ENCODE measurements around the gene ATP5PB. TPM values are rescaled to one million over a fixed set of nuclear protein-coding genes. Genes with fewer than 3 reads are reported as not detected.

ATP5PB gene
- total RNA-seq, 1 donor, result 203 TPM

- Histone ChIP-seq H3K36me3 (ENCODE audit: insufficient read depth, low read length) (no peaks in the 10 kb centered on the region), H4K20me1 (ENCODE audit: insufficient read depth, low read length) (no peaks in the 10 kb centered on the region), H3K27me3 (ENCODE audit: insufficient read depth, low read length) (no peaks in the 10 kb centered on the region), H2AFZ (ENCODE audit: low read length) (no peak overlapping the region), H3K4me3 (ENCODE audit: insufficient read depth, low read length) (no peak overlapping the region), H3K27ac (ENCODE audit: low read depth, low read length) (no peak overlapping the region), H3K4me2 (ENCODE audit: insufficient read depth, low read length) (no peak overlapping the region), H3K4me1 (ENCODE audit: insufficient read depth, low read length) (peaks cover 6% of the 10 kb centered on the region), H3K79me2 (ENCODE audit: insufficient read depth, low read length) (no peaks in the 10 kb centered on the region), H3K9me3 (ENCODE audit: low read depth, low read length) (no peaks in the 10 kb centered on the region)
- no peak for DNase-seq (ENCODE audit: insufficient read length, low spot score, missing footprints)
- no peak for TF ChIP-seq CTCF (IDR thresholded peaks at IDR 0.05; ENCODE audit: extremely low read depth, low read depth, low read length)
Measured at GRCh38 chr1:111483166-111483565, 33.9 kb downstream of the ATP5PB start.

- Histone ChIP-seq H4K20me1 (ENCODE audit: insufficient read depth, low read length) (no peaks in the 10 kb centered on the region), H3K27me3 (ENCODE audit: insufficient read depth, low read length) (no peaks in the 10 kb centered on the region), H2AFZ (ENCODE audit: low read length) (no peak overlapping the region), H3K4me3 (ENCODE audit: insufficient read depth, low read length) (no peak overlapping the region), H3K27ac (ENCODE audit: low read depth, low read length) (no peak overlapping the region), H3K9me3 (ENCODE audit: low read depth, low read length) (no peaks in the 10 kb centered on the region), H3K36me3 (ENCODE audit: insufficient read depth, low read length) (no peaks in the 10 kb centered on the region), H3K4me2 (ENCODE audit: insufficient read depth, low read length) (no peak overlapping the region), H3K79me2 (ENCODE audit: insufficient read depth, low read length) (no peaks in the 10 kb centered on the region), H3K4me1 (ENCODE audit: insufficient read depth, low read length) (peaks cover 6% of the 10 kb centered on the region)
- no peak for TF ChIP-seq CTCF (IDR thresholded peaks at IDR 0.05; ENCODE audit: extremely low read depth, low read depth, low read length)
- DNase-seq (ENCODE audit: insufficient read length, low spot score, missing footprints), result no peak
Measured at GRCh38 chr1:111483876-111484275, 34.6 kb downstream of the ATP5PB start.

GRCh38 chr1:111484391-111485026 is 35.2 kb downstream of the ATP5PB start:
- peaks cover 6% of the 10 kb centered on the region for H3K4me1 ChIP-seq (ENCODE audit: insufficient read depth, low read length)
- H3K9me3 ChIP-seq (ENCODE audit: low read depth, low read length), result no peaks in the 10 kb centered on the region
- H2AFZ ChIP-seq (ENCODE audit: low read length), result no peak overlapping the region
- H3K27me3 ChIP-seq (ENCODE audit: insufficient read depth, low read length), result no peaks in the 10 kb centered on the region
- no peak overlapping the region for H3K4me3 ChIP-seq (ENCODE audit: insufficient read depth, low read length)
- TF ChIP-seq CTCF (IDR thresholded peaks at IDR 0.05; ENCODE audit: extremely low read depth, low read depth, low read length), result no peak
- no peaks in the 10 kb centered on the region for H4K20me1 ChIP-seq (ENCODE audit: insufficient read depth, low read length)
- no peaks in the 10 kb centered on the region for H3K36me3 ChIP-seq (ENCODE audit: insufficient read depth, low read length)
- no peak overlapping the region for H3K4me2 ChIP-seq (ENCODE audit: insufficient read depth, low read length)
- H3K27ac ChIP-seq (ENCODE audit: low read depth, low read length), result no peak overlapping the region
- H3K79me2 ChIP-seq (ENCODE audit: insufficient read depth, low read length), result no peaks in the 10 kb centered on the region
- no peak for DNase-seq (ENCODE audit: insufficient read length, low spot score, missing footprints)

- Histone ChIP-seq H3K27me3 (ENCODE audit: insufficient read depth, low read length) (no peaks in the 10 kb centered on the region), H3K36me3 (ENCODE audit: insufficient read depth, low read length) (no peaks in the 10 kb centered on the region)
- TF ChIP-seq CTCF (IDR thresholded peaks at IDR 0.05; ENCODE audit: extremely low read depth, low read depth, low read length), result no peak
Measured at GRCh38 chr1:111486431-111486830, 37.2 kb downstream of the ATP5PB start.

More at GRCh38 chr1:111486431-111486830, 37.2 kb downstream of the ATP5PB start:
- Histone ChIP-seq H3K79me2 (ENCODE audit: insufficient read depth, low read length) (no peaks in the 10 kb centered on the region), H3K27ac (ENCODE audit: low read depth, low read length) (no peak overlapping the region), H3K9me3 (ENCODE audit: low read depth, low read length) (no peaks in the 10 kb centered on the region), H2AFZ (ENCODE audit: low read length) (no peak overlapping the region), H3K4me1 (ENCODE audit: insufficient read depth, low read length) (peaks cover 6% of the 10 kb centered on the region), H3K4me2 (ENCODE audit: insufficient read depth, low read length) (no peak overlapping the region), H3K4me3 (ENCODE audit: insufficient read depth, low read length) (no peak overlapping the region), H4K20me1 (ENCODE audit: insufficient read depth, low read length) (no peaks in the 10 kb centered on the region)
- no peak for DNase-seq (ENCODE audit: insufficient read length, low spot score, missing footprints)
